Measurements from ENCODE around the gene MORN1.

The MORN1 gene

DNA sequence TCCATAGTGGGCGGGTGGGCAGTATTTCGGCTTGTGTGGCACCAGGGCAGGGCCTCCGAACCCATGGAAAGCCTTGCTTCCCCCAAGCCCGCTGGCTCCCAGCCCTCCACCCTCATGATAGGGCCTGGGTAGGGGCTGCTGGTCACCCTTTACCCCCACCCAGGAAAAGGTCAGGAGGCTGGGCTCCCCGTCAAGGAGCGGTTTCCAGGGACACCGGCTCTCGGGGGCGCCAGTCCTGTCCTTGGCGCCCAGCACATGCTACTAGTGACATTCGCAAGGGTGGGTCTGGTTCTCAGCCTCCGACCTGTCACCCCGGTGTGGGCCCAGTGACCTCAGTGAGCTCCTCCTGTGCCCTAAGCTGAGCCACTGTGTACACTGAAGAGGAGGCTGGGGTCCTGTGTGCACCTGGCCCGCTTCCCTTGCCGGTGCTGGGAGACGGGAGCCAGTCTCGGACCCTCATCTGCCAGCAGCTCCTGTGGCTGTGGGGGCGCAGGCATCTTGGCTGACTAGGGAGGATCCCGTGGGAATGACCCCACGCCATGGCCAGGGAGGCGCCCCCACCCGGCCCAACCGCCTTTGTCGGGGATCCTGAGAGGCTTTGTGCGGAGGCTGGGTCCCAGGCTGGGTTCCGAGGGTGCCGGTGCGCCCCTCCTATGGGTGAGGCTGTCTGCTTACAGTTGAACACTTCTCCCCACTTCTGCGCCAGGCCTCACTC lies 108.6 kb downstream of the MORN1 start:
- TF ChIP-seq POLR2A (IDR thresholded peaks at IDR 0.05; ENCODE audit: low read depth, low read length) = no peak
- no peak for TF ChIP-seq POU2F2 (IDR thresholded peaks at IDR 0.05; ENCODE audit: low read depth, low read length)
- no peak for TF ChIP-seq SPI1 (IDR thresholded peaks at IDR 0.05; ENCODE audit: low read depth, low read length)
- TF ChIP-seq POLR2AphosphoS5 (IDR thresholded peaks at IDR 0.05; ENCODE audit: low read depth, low read length) = no peak
- TF ChIP-seq TAF1 (IDR thresholded peaks at IDR 0.05; ENCODE audit: low read depth, low read length) = no peak
- TF ChIP-seq PAX5 (IDR thresholded peaks at IDR 0.05; ENCODE audit: insufficient read depth, low read length, severe bottlenecking) = no peak
- FAIRE-seq = no peak
- no peak for DNase-seq (ENCODE audit: insufficient read length, low spot score)

DNA sequence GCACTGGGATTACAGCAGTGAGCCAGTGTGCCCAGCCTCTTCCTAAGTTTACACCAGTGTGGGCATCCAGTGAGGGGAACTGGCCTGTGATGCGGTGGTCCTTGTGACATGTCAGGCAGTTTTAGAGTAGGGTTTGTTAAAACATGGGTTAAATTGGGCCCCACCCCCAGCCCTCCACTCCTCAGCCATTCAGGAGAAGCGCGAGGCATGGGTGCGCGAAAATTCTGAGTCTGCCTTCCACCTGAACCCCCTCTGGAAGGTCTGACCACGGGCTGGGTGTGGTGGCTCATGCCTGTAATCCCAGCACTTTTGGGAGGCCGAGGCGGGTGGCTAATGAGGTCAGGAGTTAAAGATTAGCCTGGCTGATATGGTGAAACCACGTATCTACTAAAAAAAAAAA lies 111.5 kb downstream of the MORN1 start:
- no peak for DNase-seq (ENCODE audit: insufficient read length, low spot score)
- no peak for FAIRE-seq
- TF ChIP-seq SPI1 (IDR thresholded peaks at IDR 0.05; ENCODE audit: low read depth, low read length) (no peak), POLR2AphosphoS5 (IDR thresholded peaks at IDR 0.05; ENCODE audit: low read depth, low read length) (no peak), PAX5 (IDR thresholded peaks at IDR 0.05; ENCODE audit: insufficient read depth, low read length, severe bottlenecking) (no peak), POU2F2 (IDR thresholded peaks at IDR 0.05; ENCODE audit: low read depth, low read length) (no peak), POLR2A (IDR thresholded peaks at IDR 0.05; ENCODE audit: low read depth, low read length) (no peak), TAF1 (IDR thresholded peaks at IDR 0.05; ENCODE audit: low read depth, low read length) (no peak)

DNA sequence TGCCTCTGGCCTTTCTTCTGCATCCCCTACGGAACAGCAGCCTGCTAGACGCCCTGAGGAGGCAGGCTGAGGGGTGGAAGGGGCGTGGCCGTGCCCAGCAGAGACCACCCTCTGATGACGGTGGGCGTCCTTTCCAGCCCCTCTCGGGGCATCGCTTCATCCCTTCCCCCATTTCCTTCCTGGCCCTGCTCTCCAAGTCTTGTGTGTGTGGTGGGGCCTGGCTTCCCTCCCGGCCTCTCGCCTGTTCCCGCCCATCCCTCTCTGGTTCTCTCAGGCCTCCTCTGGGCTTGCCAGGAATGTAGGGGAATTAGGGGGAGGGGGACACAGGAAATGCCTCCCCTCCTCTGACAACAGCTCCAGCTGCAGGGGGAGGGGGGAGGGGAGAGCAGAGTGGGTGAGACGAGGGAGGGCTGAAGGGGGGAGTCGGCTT lies 112.1 kb downstream of the MORN1 start:
- DNase-seq (ENCODE audit: insufficient read length, low spot score) (no peak), FAIRE-seq (no peak)
- no peak for TF ChIP-seq POU2F2 (IDR thresholded peaks at IDR 0.05; ENCODE audit: low read depth, low read length)
- no peak for TF ChIP-seq SPI1 (IDR thresholded peaks at IDR 0.05; ENCODE audit: low read depth, low read length)
- TF ChIP-seq POLR2AphosphoS5 (IDR thresholded peaks at IDR 0.05; ENCODE audit: low read depth, low read length) = no peak
- no peak for TF ChIP-seq PAX5 (IDR thresholded peaks at IDR 0.05; ENCODE audit: insufficient read depth, low read length, severe bottlenecking)
- no peak for TF ChIP-seq TAF1 (IDR thresholded peaks at IDR 0.05; ENCODE audit: low read depth, low read length)
- TF ChIP-seq POLR2A (IDR thresholded peaks at IDR 0.05; ENCODE audit: low read depth, low read length) = no peak

GRCh38 chr1:2278591-2279209 lies 112.7 kb downstream of the MORN1 start:
- TF ChIP-seq POU2F2 (IDR thresholded peaks at IDR 0.05; ENCODE audit: low read depth, low read length) = no peak
- no peak for TF ChIP-seq SPI1 (IDR thresholded peaks at IDR 0.05; ENCODE audit: low read depth, low read length)
- no peak for TF ChIP-seq POLR2A (IDR thresholded peaks at IDR 0.05; ENCODE audit: low read depth, low read length)
- no peak for TF ChIP-seq PAX5 (IDR thresholded peaks at IDR 0.05; ENCODE audit: insufficient read depth, low read length, severe bottlenecking)
- no peak for FAIRE-seq
- DNase-seq (ENCODE audit: insufficient read length, low spot score) = no peak

DNA sequence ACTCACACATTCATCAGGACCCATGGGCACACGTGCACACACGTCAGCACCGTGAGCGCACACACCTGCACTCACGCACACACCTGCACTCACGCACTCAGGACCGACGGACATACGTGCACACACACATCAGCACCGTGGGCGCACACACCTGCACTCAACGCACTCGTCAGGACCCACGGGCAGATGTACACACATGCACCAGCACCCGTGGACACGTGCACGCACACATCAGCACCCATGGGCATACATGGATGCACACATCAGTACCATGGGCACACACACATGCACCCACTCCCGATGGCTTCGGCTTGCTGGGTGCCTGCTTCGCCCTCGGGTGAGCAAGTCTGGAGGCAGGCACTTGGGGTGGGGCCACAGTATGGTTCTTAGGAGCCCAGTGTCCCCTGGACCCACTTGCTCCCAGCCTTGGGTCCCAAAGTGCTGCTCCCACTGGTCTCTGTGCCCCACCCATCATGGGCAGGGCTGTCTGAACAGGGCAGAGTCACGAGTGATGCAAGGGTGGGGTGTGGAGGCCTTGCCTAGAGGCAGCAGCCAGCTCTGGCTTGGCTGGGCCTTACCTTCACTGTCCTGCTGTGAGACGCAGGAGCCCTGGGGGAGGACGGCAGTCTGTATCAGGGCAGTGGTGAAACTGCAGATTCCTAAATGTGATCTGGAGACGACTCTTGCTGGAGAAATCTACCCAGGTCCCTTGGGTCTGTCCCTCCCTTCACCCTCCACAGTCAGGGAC lies 113.4 kb downstream of the MORN1 start:
- TF ChIP-seq POLR2AphosphoS5 (IDR thresholded peaks at IDR 0.05; ENCODE audit: low read depth, low read length) (no peak), POU2F2 (IDR thresholded peaks at IDR 0.05; ENCODE audit: low read depth, low read length) (no peak), TAF1 (IDR thresholded peaks at IDR 0.05; ENCODE audit: low read depth, low read length) (no peak), SPI1 (IDR thresholded peaks at IDR 0.05; ENCODE audit: low read depth, low read length) (no peak), PAX5 (IDR thresholded peaks at IDR 0.05; ENCODE audit: insufficient read depth, low read length, severe bottlenecking) (no peak), POLR2A (IDR thresholded peaks at IDR 0.05; ENCODE audit: low read depth, low read length) (no peak)
- FAIRE-seq (no peak), DNase-seq (ENCODE audit: insufficient read length, low spot score) (no peak)

DNA sequence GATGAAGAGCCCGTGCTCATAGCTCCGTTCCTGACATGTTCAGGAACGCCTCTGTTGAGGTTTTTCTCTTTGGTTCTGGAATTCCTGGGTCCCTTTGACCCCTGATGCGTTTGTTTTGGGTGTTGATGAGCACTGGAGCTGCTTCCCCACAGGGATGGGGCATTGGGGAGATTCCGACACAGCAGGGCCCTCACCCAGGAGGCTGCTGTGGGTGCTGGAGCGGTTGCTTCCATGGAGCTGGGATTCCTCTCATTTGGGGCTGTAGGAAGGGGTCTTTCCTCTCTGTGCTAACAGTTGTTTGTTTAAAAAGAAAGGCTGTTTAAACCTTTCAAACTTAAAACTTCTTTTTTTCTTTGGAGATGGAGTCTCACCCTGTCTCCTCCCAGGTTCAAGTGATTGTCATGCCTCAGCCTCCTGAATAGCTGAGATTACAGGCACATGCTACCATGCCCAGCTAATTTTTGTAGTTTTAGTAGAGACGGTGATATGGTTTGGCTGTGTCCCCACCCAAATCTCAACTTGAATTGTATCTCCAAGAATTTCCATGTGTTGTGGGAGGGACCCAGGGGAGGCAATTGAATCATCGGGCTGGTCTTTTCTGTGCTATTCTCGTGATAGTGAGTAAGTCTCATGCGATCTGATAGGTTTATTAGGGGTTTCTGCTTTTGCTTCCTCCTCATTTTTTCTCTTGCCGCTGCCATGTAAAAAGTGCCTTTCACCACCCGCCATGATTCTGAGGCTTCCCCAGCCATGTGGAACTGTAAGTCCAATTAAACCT lies 114.4 kb downstream of the MORN1 start:
- no peak for TF ChIP-seq POU2F2 (IDR thresholded peaks at IDR 0.05; ENCODE audit: low read depth, low read length)
- no peak for TF ChIP-seq SPI1 (IDR thresholded peaks at IDR 0.05; ENCODE audit: low read depth, low read length)
- TF ChIP-seq PAX5 (IDR thresholded peaks at IDR 0.05; ENCODE audit: insufficient read depth, low read length, severe bottlenecking) = no peak
- TF ChIP-seq TAF1 (IDR thresholded peaks at IDR 0.05; ENCODE audit: low read depth, low read length) = no peak
- no peak for TF ChIP-seq POLR2AphosphoS5 (IDR thresholded peaks at IDR 0.05; ENCODE audit: low read depth, low read length)
- TF ChIP-seq POLR2A (IDR thresholded peaks at IDR 0.05; ENCODE audit: low read depth, low read length) = no peak
- no peak for FAIRE-seq
- DNase-seq (ENCODE audit: insufficient read length, low spot score) = no peak

GRCh38 chr1:2275796-2276536 lies 115.4 kb downstream of the MORN1 start:
- DNase-seq (ENCODE audit: insufficient read length, low spot score) = no peak
- TF ChIP-seq POLR2AphosphoS5 (IDR thresholded peaks at IDR 0.05; ENCODE audit: low read depth, low read length) (no peak), TAF1 (IDR thresholded peaks at IDR 0.05; ENCODE audit: low read depth, low read length) (no peak), POU2F2 (IDR thresholded peaks at IDR 0.05; ENCODE audit: low read depth, low read length) (no peak), POLR2A (IDR thresholded peaks at IDR 0.05; ENCODE audit: low read depth, low read length) (no peak)
- peak; percentile 58 for FAIRE-seq

- TF ChIP-seq SPI1 (IDR thresholded peaks at IDR 0.05; ENCODE audit: low read depth, low read length) (no peak), PAX5 (IDR thresholded peaks at IDR 0.05; ENCODE audit: insufficient read depth, low read length, severe bottlenecking) (no peak), POLR2AphosphoS5 (IDR thresholded peaks at IDR 0.05; ENCODE audit: low read depth, low read length) (no peak), POLR2A (IDR thresholded peaks at IDR 0.05; ENCODE audit: low read depth, low read length) (no peak), TAF1 (IDR thresholded peaks at IDR 0.05; ENCODE audit: low read depth, low read length) (no peak), POU2F2 (IDR thresholded peaks at IDR 0.05; ENCODE audit: low read depth, low read length) (no peak)
- FAIRE-seq = no peak
- DNase-seq (ENCODE audit: insufficient read length, low spot score) = no peak
Measured at GRCh38 chr1:2274929-2275475, 116.4 kb downstream of the MORN1 start.

Measured in GM12891 (cell line).